NCI-H82 treated with DMSO at 0.1 percent for 48 hours (cell line): ENCODE data around the gene POLR2F.
A peak's percentile ranks its signal among the peaks of the same experiment; 100 is the strongest.
"Not testable (repeated sequence)": the region's sequence is repeated elsewhere in the genome, so short reads cannot be mapped to it uniquely, and the experiment has no call there.

Experiments
- DNase-seq: peaks from one replicate; lab custom pipeline; 2025; ENCODE audit not compliant: unreplicated experiment; lab: John Stamatoyannopoulos, UW

POLR2F gene

GRCh38 chr22:37925330-37925729 is 28.2 kb upstream of the POLR2F start:
- DNase-seq, result no peak

DNA sequence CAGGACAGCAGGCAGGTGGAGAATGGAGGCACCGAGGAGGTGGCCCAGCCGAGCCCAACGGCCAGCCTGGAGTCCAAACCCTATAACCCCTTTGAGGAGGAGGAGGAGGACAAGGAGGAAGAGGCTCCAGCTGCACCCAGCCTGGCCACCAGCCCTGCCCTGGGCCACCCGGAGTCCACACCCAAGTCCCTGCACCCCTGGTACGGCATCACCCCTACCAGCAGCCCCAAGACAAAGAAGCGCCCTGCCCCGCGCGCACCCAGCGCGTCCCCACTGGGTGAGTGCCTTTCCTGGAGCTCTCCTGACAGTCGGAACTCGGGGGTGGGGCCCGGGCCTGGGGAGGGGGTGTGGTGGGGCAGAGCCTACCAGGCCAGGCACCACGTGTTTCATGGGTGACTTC is 27.7 kb upstream of the POLR2F start:
- no peak for DNase-seq

- no peak for DNase-seq
These were observed 27.1 kb upstream of the POLR2F start for GRCh38 chr22:37926358-37926757.

- DNase-seq, result no peak
These were observed 26.5 kb upstream of the POLR2F start for GRCh38 chr22:37926771-37927636.

- no peak for DNase-seq
These were observed 25.9 kb upstream of the POLR2F start for GRCh38 chr22:37927637-37927936.

DNA sequence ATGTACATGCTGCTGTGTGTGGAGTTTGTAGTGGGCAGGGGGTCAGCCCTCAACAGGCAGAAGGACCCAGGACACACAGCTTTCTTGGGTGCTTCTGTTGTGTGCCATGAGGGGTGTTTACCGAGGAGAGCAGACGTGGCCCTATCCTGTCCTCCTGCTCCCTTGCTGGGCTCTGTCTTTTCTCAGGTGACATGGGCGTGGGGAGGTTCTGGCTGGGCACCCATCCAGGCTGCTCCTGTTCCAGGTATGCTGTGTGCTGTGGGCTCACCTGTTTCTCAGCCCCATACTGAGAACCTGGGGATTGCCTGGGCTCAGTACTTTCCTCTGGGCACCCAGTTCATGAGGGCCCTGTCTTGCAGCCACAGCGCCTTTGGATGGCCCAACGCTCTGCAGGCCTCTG is 24.1 kb upstream of the POLR2F start:
- DNase-seq, result no peak

DNA sequence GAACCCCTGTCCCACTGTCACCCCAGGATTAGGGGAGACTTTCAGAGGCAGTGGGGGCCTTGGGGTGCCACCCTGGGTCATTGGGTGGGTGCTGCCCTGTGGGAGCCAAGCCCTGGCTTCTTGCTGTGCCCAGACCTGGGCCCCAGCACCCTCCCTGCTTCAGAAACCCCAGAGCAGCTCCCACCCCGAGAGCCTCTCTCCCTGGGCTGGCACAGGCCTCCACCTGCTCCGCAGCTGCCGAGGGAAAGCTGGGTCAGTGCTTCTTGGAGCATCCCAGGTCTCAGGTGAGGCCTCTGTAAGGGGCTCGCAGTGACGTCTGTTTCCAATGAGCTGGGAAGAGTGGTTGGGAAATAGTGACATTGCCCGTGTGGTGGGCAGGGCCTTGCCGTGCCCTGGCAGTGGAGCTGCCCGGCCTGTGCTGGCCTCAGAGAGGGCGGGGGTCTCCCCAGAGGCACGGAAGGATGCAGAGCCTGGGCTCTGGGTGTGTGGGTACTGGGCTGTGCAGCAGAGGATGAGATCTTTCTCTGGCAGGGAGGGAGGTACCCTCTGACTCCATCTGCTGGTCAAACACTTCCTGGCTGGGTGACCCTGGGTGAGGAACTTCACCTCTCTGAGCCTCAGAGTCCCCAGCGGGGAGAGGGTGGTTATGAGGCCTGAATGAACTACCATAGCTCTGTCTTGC is 23.1 kb upstream of the POLR2F start:
- DNase-seq, result no peak

- no peak for DNase-seq
These were observed 22.5 kb upstream of the POLR2F start for GRCh38 chr22:37930952-37931440.

- DNase-seq, result no peak
These were observed 21.6 kb upstream of the POLR2F start for GRCh38 chr22:37931893-37932389.

DNA sequence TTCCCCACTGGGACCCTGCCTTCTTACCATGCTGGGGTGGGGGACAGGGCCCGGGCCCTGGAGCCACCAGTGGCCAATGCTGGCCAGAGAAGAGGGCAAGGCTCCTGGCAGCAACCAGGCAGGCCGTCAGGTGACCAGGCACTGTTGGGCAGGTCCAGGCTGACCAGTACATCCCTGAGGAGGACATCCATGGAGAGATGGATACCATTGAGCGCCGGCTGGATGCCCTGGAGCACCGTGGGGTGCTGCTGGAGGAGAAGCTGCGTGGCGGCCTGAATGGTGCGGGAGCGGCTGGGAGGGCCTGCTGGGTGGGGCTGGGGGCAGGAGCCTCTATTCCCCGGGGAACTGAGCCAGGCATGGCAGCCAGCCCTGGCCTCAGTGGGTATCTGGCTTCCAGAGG is 21.1 kb upstream of the POLR2F start:
- DNase-seq, result no peak

DNA sequence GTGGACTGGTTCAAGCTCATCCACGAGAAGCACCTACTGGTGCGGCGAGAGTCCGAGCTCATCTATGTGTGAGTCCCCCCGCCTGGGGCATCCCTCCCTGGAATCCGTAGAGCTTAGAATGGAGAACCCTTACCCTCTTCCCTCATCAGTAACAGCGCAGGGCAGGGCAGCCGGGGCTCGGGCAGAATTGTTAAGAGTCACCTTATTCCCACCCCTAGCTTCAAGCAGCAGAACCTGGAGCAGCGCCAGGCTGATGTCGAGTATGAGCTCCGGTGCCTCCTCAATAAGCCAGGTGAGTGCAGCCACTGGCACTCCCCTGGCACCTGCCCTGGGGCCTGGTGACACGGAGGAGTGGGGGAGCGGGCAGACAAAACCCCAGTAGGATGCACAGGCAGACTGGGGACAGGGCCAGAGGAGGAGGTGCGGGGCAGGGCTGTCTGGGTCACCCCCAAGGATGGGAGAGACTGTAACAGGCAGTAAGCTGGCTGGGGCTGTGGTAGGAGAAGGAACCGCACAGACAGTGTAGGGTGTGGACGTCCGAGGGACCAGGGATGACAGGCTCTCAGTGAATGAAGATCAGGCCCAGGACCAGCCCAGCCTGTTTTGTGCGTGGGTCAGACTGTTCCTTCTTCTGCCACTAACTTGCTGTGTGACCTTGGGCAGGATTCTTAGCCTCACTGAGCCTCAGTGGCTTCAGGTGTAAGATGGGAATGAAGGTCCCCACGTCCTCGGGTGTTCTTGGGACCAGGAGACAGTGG is 20.5 kb upstream of the POLR2F start:
- DNase-seq, result no peak

GRCh38 chr22:37933711-37934376 is 19.7 kb upstream of the POLR2F start:
- DNase-seq, result peak; percentile 5

GRCh38 chr22:37940698-37941376 is 12.7 kb upstream of the POLR2F start:
- DNase-seq, result no peak

DNA sequence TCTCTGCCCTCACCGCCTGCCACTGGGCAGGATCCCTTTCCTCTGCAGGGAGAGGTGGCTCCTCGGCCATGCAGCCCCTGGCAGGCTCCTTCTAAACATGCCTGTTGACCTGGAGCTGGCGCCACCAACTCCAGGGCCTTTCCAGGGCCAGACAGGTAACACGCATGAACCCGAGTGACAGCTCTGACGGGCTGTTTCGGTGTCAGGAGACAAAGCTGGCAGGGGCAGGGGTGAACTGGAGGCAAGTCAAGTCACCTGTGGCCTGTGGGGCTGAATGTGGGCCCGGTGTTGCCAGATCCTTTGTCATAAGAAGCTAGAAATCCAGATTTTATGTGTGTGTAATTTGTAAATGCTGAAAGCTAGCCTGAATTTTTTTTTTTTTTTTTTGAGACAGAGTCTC is 11.4 kb upstream of the POLR2F start:
- DNase-seq, result no peak

- no peak for DNase-seq
These were observed 10.2 kb upstream of the POLR2F start for GRCh38 chr22:37943136-37943824.

DNA sequence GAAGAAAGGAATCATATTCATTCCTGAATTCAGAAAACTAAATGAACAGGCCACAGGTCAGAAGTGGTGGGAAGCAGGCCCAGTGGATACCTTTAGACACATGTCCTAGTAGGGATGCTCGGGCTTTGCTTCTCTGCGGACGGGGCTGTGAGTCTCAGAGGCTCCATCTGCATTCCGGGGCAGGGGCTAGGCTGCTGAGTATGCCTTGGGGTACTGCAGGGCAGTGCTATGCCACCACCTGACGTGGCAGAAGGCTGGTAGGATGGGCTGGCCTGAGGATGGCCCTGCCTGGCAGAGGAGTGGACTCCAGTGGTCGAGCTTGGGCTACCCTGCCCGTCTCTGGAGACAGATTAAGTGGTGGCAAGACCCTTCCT is 9.7 kb upstream of the POLR2F start:
- DNase-seq, result no peak

DNA sequence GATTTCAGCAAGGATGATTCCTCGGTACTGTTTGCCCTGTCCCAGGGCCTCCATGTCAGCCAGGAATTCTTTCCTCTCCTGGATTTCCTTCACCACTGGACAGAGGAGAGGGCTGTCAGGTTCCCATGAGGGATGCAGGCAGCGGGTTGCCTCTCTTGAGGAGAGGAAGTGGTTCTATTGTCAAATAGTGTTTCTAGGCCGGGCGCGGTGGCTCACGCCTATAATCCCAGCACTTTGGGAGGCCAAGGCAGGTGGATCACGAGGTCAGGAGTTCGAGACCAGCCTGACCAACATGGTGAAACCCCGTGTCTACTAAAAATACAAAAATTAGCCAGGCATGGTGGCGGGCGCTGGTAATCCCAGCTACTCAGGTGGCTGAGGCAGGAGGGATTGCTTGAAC is 9.1 kb upstream of the POLR2F start:
- DNase-seq, result not testable (repeated sequence)

- DNase-seq, result not testable (repeated sequence)
These were observed 6.2 kb upstream of the POLR2F start for GRCh38 chr22:37947142-37947795.

DNA sequence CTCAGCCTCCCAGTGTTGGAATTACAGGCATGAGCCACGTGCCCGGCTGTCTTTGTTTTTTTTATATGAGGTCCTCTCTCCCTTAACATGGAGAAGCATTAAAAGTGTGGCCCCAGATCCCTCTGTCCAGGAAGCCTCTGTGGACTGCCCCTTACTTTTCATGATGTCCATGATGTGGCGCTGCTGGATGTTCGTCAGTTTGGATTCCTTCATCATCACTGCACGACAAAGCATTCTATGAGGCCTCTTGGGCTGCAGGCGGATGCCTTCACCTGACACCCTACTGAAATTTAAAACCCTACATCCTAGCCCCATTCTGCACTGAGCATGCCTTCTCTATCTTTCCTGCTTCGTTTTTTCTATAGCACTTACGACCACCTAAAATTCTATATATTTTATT is 2.2 kb upstream of the POLR2F start:
- no peak for DNase-seq
